ENCODE measurements around the gene APBA2. TPM values are rescaled to one million over a fixed set of nuclear protein-coding genes. Genes with fewer than 3 reads are reported as not detected.

Gene APBA2
- polyA plus RNA-seq, 1 donor (not counting 4 experiments of a cell fraction or from before 2014, with no cell fraction given), result 5.5 TPM

- Histone ChIP-seq H3K4me2 (ENCODE audit: control insufficient read depth, extremely low read depth, insufficient read depth, low read depth, low read length) (no peak overlapping the region), H3K9me3 (ENCODE audit: control insufficient read depth, low read depth, low read length) (no peaks in the 10 kb centered on the region), H3K9me1 (ENCODE audit: control insufficient read depth, extremely low read depth, insufficient read depth, low read length) (no peaks in the 10 kb centered on the region), H3K4me1 (ENCODE audit: control insufficient read depth, extremely low read depth, insufficient read depth, low read length) (no peaks in the 10 kb centered on the region), H3K4me3 (ENCODE audit: control insufficient read depth in 2 of 3, extremely low read depth in 1 of 3, insufficient read depth in 2 of 3, low read depth in 1 of 3, low read length in 3 of 3) (no peak overlapping the region), H2AFZ (ENCODE audit: control insufficient read depth, low read length) (no peak overlapping the region), H3K36me3 (ENCODE audit: control insufficient read depth in 2 of 2, extremely low read depth in 1 of 2, insufficient read depth in 2 of 2, low read length in 2 of 2) (no peaks in the 10 kb centered on the region), H3K79me2 (ENCODE audit: control insufficient read depth, insufficient read depth, low read length) (no peaks in the 10 kb centered on the region), H3K27ac (ENCODE audit: control insufficient read depth, insufficient read depth, low read length) (no peak overlapping the region), H4K20me1 (ENCODE audit: control insufficient read depth, extremely low read depth, insufficient read depth, low read length) (no peaks in the 10 kb centered on the region), H3K9ac (ENCODE audit: control insufficient read depth, extremely low read depth, insufficient read depth, low read length) (no peak overlapping the region), H3K27me3 (ENCODE audit: control insufficient read depth, extremely low read depth, insufficient read depth, low read length) (no peaks in the 10 kb centered on the region)
- dilution Hi-C loops (cut with MboI; ENCODE audit: extremely low pct_ligation_motif_present, low sequenced_read_pairs), result no loop called here
- no peak for TF ChIP-seq CTCF (optimal IDR thresholded peaks at IDR 0.05 in 1 of 3, IDR thresholded peaks at IDR 0.05 in 1 of 3, conservative IDR thresholded peaks at IDR 0.05 in 1 of 3; ENCODE audit: extremely low read depth in 1 of 3, insufficient read depth in 2 of 3, low read length in 3 of 3)
- no peak for TF ChIP-seq EZH2 (IDR thresholded peaks at IDR 0.05; ENCODE audit: low read length)
- FAIRE-seq (no peak), DNase-seq (ENCODE audit: low read depth, low spot score) (no peak)
These were observed 92.9 kb downstream of the APBA2 start for GRCh38 chr15:28978661-28979060.

GRCh38 chr15:28979208-28979841 lies 93.6 kb downstream of the APBA2 start:
- Histone ChIP-seq H3K9ac (ENCODE audit: control insufficient read depth, extremely low read depth, insufficient read depth, low read length) (no peak overlapping the region), H4K20me1 (ENCODE audit: control insufficient read depth, extremely low read depth, insufficient read depth, low read length) (no peaks in the 10 kb centered on the region), H3K4me1 (ENCODE audit: control insufficient read depth, extremely low read depth, insufficient read depth, low read length) (no peaks in the 10 kb centered on the region), H3K27me3 (ENCODE audit: control insufficient read depth, extremely low read depth, insufficient read depth, low read length) (no peaks in the 10 kb centered on the region), H3K4me3 (ENCODE audit: control insufficient read depth in 2 of 3, extremely low read depth in 1 of 3, insufficient read depth in 2 of 3, low read depth in 1 of 3, low read length in 3 of 3) (no peak overlapping the region), H3K79me2 (ENCODE audit: control insufficient read depth, insufficient read depth, low read length) (no peaks in the 10 kb centered on the region), H2AFZ (ENCODE audit: control insufficient read depth, low read length) (no peak overlapping the region), H3K9me3 (ENCODE audit: control insufficient read depth, low read depth, low read length) (no peaks in the 10 kb centered on the region), H3K27ac (ENCODE audit: control insufficient read depth, insufficient read depth, low read length) (no peak overlapping the region), H3K4me2 (ENCODE audit: control insufficient read depth, extremely low read depth, insufficient read depth, low read depth, low read length) (no peak overlapping the region), H3K9me1 (ENCODE audit: control insufficient read depth, extremely low read depth, insufficient read depth, low read length) (no peaks in the 10 kb centered on the region), H3K36me3 (ENCODE audit: control insufficient read depth in 2 of 2, extremely low read depth in 1 of 2, insufficient read depth in 2 of 2, low read length in 2 of 2) (no peaks in the 10 kb centered on the region)
- dilution Hi-C loops (cut with MboI; ENCODE audit: extremely low pct_ligation_motif_present, low sequenced_read_pairs), result no loop called here
- FAIRE-seq (no peak), DNase-seq (ENCODE audit: low read depth, low spot score) (no peak)
- TF ChIP-seq CTCF (optimal IDR thresholded peaks at IDR 0.05 in 1 of 3, IDR thresholded peaks at IDR 0.05 in 1 of 3, conservative IDR thresholded peaks at IDR 0.05 in 1 of 3; ENCODE audit: extremely low read depth in 1 of 3, insufficient read depth in 2 of 3, low read length in 3 of 3), result no peak
- TF ChIP-seq EZH2 (IDR thresholded peaks at IDR 0.05; ENCODE audit: low read length), result no peak
